Measurements from ENCODE around the gene ZCCHC17. TPM values are rescaled to one million over a fixed set of nuclear protein-coding genes. Genes with fewer than 3 reads are reported as not detected.
A peak's percentile ranks its signal among the peaks of the same experiment; 100 is the strongest.

Gene ZCCHC17
- total RNA-seq, 1 donor from 2014 or later, result 55.0 TPM

- H3K4me3 ChIP-seq, result no peak overlapping the region
- DNase-seq (ENCODE audit: low spot score), result no peak
- H3K4me3 Mint-ChIP-seq, result no peak overlapping the region
- H3K4me1 ChIP-seq, result no peaks in the 10 kb centered on the region
- no peak overlapping the region for H3K27ac ChIP-seq
- peak overlapping the region; percentile 25 for H3K27ac Mint-ChIP-seq
- no peaks in the 10 kb centered on the region for H3K9me3 ChIP-seq (ENCODE audit: low read depth)
- H3K4me1 Mint-ChIP-seq, result no peaks in the 10 kb centered on the region
- H2AFZ ChIP-seq (replicated peaks), result no peak overlapping the region
- peaks cover 8% of the 10 kb centered on the region for H3K36me3 Mint-ChIP-seq
- H4K20me1 ChIP-seq (ENCODE audit: low read depth), result no peaks in the 10 kb centered on the region
- no peaks in the 10 kb centered on the region for H3K79me2 ChIP-seq (ENCODE audit: low read depth)
- TF ChIP-seq, protein P1, sequence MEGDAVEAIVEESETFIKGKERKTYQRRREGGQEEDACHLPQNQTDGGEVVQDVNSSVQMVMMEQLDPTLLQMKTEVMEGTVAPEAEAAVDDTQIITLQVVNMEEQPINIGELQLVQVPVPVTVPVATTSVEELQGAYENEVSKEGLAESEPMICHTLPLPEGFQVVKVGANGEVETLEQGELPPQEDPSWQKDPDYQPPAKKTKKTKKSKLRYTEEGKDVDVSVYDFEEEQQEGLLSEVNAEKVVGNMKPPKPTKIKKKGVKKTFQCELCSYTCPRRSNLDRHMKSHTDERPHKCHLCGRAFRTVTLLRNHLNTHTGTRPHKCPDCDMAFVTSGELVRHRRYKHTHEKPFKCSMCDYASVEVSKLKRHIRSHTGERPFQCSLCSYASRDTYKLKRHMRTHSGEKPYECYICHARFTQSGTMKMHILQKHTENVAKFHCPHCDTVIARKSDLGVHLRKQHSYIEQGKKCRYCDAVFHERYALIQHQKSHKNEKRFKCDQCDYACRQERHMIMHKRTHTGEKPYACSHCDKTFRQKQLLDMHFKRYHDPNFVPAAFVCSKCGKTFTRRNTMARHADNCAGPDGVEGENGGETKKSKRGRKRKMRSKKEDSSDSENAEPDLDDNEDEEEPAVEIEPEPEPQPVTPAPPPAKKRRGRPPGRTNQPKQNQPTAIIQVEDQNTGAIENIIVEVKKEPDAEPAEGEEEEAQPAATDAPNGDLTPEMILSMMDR (IDR thresholded peaks at IDR 0.05), result no peak
- TF ChIP-seq EZH2 (IDR thresholded peaks at IDR 0.05), result no peak
- no peak for TF ChIP-seq EZH2phosphoT487 (IDR thresholded peaks at IDR 0.05)
- H3K4me2 ChIP-seq, result no peak overlapping the region
- no peaks in the 10 kb centered on the region for H3K9me3 Mint-ChIP-seq
- H3F3A ChIP-seq (ENCODE audit: low read depth), result no peaks in the 10 kb centered on the region
- no peak overlapping the region for H3K9ac ChIP-seq
- H3K36me3 ChIP-seq, result no peaks in the 10 kb centered on the region
- no peaks in the 10 kb centered on the region for H3K27me3 Mint-ChIP-seq (ENCODE audit: insufficient read depth, low read depth)
- H3K27me3 ChIP-seq, result no peaks in the 10 kb centered on the region
These were observed 29.6 kb downstream of the ZCCHC17 start for GRCh38 chr1:31326461-31326860.

- H3K27me3 ChIP-seq, result no peaks in the 10 kb centered on the region
- Mint-ChIP-seq H3K4me1 (no peaks in the 10 kb centered on the region), H3K4me3 (no peak overlapping the region), H3K27me3 (ENCODE audit: insufficient read depth, low read depth) (no peaks in the 10 kb centered on the region), H3K27ac (no peak overlapping the region), H3K9me3 (no peaks in the 10 kb centered on the region), H3K36me3 (peaks cover 6% of the 10 kb centered on the region)
- no peak overlapping the region for H3K4me2 ChIP-seq
- no peaks in the 10 kb centered on the region for H3K9me3 ChIP-seq (ENCODE audit: low read depth)
- no peaks in the 10 kb centered on the region for H3K36me3 ChIP-seq
- no peaks in the 10 kb centered on the region for H3F3A ChIP-seq (ENCODE audit: low read depth)
- TF ChIP-seq EZH2phosphoT487 (IDR thresholded peaks at IDR 0.05), result no peak
- no peaks in the 10 kb centered on the region for H3K79me2 ChIP-seq (ENCODE audit: low read depth)
- no peak overlapping the region for H2AFZ ChIP-seq (replicated peaks)
- no peak overlapping the region for H3K9ac ChIP-seq
- H3K4me1 ChIP-seq, result no peaks in the 10 kb centered on the region
- H4K20me1 ChIP-seq (ENCODE audit: low read depth), result no peaks in the 10 kb centered on the region
- DNase-seq (ENCODE audit: low spot score), result no peak
- no peak overlapping the region for H3K27ac ChIP-seq
- H3K4me3 ChIP-seq, result no peak overlapping the region
These were observed 30.5 kb downstream of the ZCCHC17 start for GRCh38 chr1:31327381-31327780.

GRCh38 chr1:31335007-31335406 is 38.2 kb downstream of the ZCCHC17 start:
- H3F3A ChIP-seq (ENCODE audit: low read depth), result peaks cover 4% of the 10 kb centered on the region
- H3K4me1 ChIP-seq, result no peaks in the 10 kb centered on the region
- no peaks in the 10 kb centered on the region for H3K27me3 Mint-ChIP-seq (ENCODE audit: insufficient read depth, low read depth)
- no peaks in the 10 kb centered on the region for H3K9me3 Mint-ChIP-seq
- H4K20me1 ChIP-seq (ENCODE audit: low read depth), result no peaks in the 10 kb centered on the region
- H3K27ac Mint-ChIP-seq, result no peak overlapping the region
- no peak overlapping the region for H3K9ac ChIP-seq
- H3K4me3 ChIP-seq, result no peak overlapping the region
- H3K36me3 ChIP-seq, result no peaks in the 10 kb centered on the region
- H2AFZ ChIP-seq (replicated peaks), result no peak overlapping the region
- peak; percentile 36 for DNase-seq (ENCODE audit: low spot score)
- no peak overlapping the region for H3K27ac ChIP-seq
- no peak for TF ChIP-seq EZH2phosphoT487 (IDR thresholded peaks at IDR 0.05)
- TF ChIP-seq, protein P1 (IDR thresholded peaks at IDR 0.05), result peak; percentile 59
- TF ChIP-seq EZH2 (IDR thresholded peaks at IDR 0.05), result no peak
- no peaks in the 10 kb centered on the region for H3K27me3 ChIP-seq
- no peaks in the 10 kb centered on the region for H3K79me2 ChIP-seq (ENCODE audit: low read depth)
- H3K4me2 ChIP-seq, result no peak overlapping the region
- no peaks in the 10 kb centered on the region for H3K9me3 ChIP-seq (ENCODE audit: low read depth)
- no peaks in the 10 kb centered on the region for H3K4me1 Mint-ChIP-seq
- H3K4me3 Mint-ChIP-seq, result no peak overlapping the region
- H3K36me3 Mint-ChIP-seq, result peaks cover 12% of the 10 kb centered on the region

- no peak overlapping the region for H3K9ac ChIP-seq
- H3K4me3 ChIP-seq, result no peak overlapping the region
- no peaks in the 10 kb centered on the region for H3K4me1 ChIP-seq
- H3K27ac ChIP-seq, result no peak overlapping the region
- Mint-ChIP-seq H3K27ac (no peak overlapping the region), H3K36me3 (peaks cover 8% of the 10 kb centered on the region), H3K4me3 (no peak overlapping the region), H3K27me3 (ENCODE audit: insufficient read depth, low read depth) (no peaks in the 10 kb centered on the region), H3K9me3 (no peaks in the 10 kb centered on the region), H3K4me1 (no peaks in the 10 kb centered on the region)
- H3K79me2 ChIP-seq (ENCODE audit: low read depth), result no peaks in the 10 kb centered on the region
- H3K4me2 ChIP-seq, result no peak overlapping the region
- H2AFZ ChIP-seq (replicated peaks), result no peak overlapping the region
- TF ChIP-seq, protein P1 (IDR thresholded peaks at IDR 0.05), result no peak
- no peak for TF ChIP-seq EZH2phosphoT487 (IDR thresholded peaks at IDR 0.05)
- TF ChIP-seq EZH2 (IDR thresholded peaks at IDR 0.05), result no peak
- DNase-seq (ENCODE audit: low spot score), result no peak
- peaks cover 4% of the 10 kb centered on the region for H3F3A ChIP-seq (ENCODE audit: low read depth)
- no peaks in the 10 kb centered on the region for H3K9me3 ChIP-seq (ENCODE audit: low read depth)
- H3K36me3 ChIP-seq, result no peaks in the 10 kb centered on the region
- H4K20me1 ChIP-seq (ENCODE audit: low read depth), result no peaks in the 10 kb centered on the region
- no peaks in the 10 kb centered on the region for H3K27me3 ChIP-seq
These were observed 40.0 kb downstream of the ZCCHC17 start for GRCh38 chr1:31336687-31337467.
